Trophoblast cell (in vitro differentiated cells and primary cell): Measurements from ENCODE around the gene RUSF1.

ENCODE experiments used
- DNase-seq, 2 donors: peaks; one replicate each; pipeline ENCODE4 v3.0.0-alpha.2; 2016
- H2AFZ ChIP-seq: 2 replicates; pipeline ENCODE4 v1.6.1; 2013; ENCODE audit warnings: low read length, moderate library complexity, mild to moderate bottlenecking; ENCODE audit not compliant: insufficient read depth, poor library complexity
- H2AK5ac ChIP-seq: 2 replicates; pipeline ENCODE4 v1.6.1; 2013; ENCODE audit warnings: mild to moderate bottlenecking, low read length
- H2BK120ac ChIP-seq: 2 replicates; pipeline ENCODE4 v1.6.1; 2013; ENCODE audit warnings: low read length, mild to moderate bottlenecking, moderate library complexity; ENCODE audit not compliant: insufficient read depth, poor library complexity
- H2BK12ac ChIP-seq: 2 replicates; pipeline ENCODE4 v1.6.1; 2013; ENCODE audit warnings: mild to moderate bottlenecking, low read length, moderate library complexity
- H2BK5ac ChIP-seq: 2 replicates; pipeline ENCODE4 v1.6.1; 2013; ENCODE audit warnings: low read length, low read depth, moderate library complexity, mild to moderate bottlenecking; ENCODE audit not compliant: poor library complexity
- H3K14ac ChIP-seq: 2 replicates; pipeline ENCODE4 v1.6.1; 2013; ENCODE audit warnings: mild to moderate bottlenecking, low read length
- H3K18ac ChIP-seq: 2 replicates; pipeline ENCODE4 v1.6.1; 2013; ENCODE audit warnings: mild to moderate bottlenecking, low read length
- H3K23ac ChIP-seq: 2 replicates; pipeline ENCODE4 v1.6.1; 2013; ENCODE audit warnings: low read length
- H3K27ac ChIP-seq: 2 replicates; pipeline ENCODE4 v1.5.1; 2013; ENCODE audit warnings: low read depth, mild to moderate bottlenecking, inconsistent platforms, low read length, moderate library complexity
- H3K27me3 ChIP-seq: 2 replicates; pipeline ENCODE4 v1.6.1; 2013; ENCODE audit warnings: inconsistent platforms, mild to moderate bottlenecking, low read length, moderate library complexity; ENCODE audit not compliant: insufficient read depth
- H3K36me3 ChIP-seq, 2 experiments: 1 replicate in 1 of 2; 2 replicates in 1 of 2; pipeline ENCODE4 v1.6.1; 2013; ENCODE audit warnings: low read length in 2 of 2, mild to moderate bottlenecking in 2 of 2, moderate library complexity in 1 of 2; ENCODE audit not compliant: insufficient read depth in 2 of 2, control insufficient read depth in 1 of 2
- H3K4ac ChIP-seq: 2 replicates; pipeline ENCODE4 v1.6.1; 2013; ENCODE audit warnings: low read depth, mild to moderate bottlenecking, low read length, moderate library complexity
- H3K4me1 ChIP-seq, 2 experiments: 1 replicate in 1 of 2; 2 replicates in 1 of 2; pipeline ENCODE4 v1.6.1; 2013; ENCODE audit warnings: low read length in 2 of 2, mild to moderate bottlenecking in 2 of 2, moderate library complexity in 1 of 2; ENCODE audit not compliant: insufficient read depth in 2 of 2, control insufficient read depth in 1 of 2
- H3K4me2 ChIP-seq: 2 replicates; pipeline ENCODE4 v1.6.1; 2013; ENCODE audit warnings: inconsistent platforms, mild to moderate bottlenecking, low read length, moderate library complexity
- H3K4me3 ChIP-seq: 2 replicates; pipeline ENCODE4 v1.5.1; 2013; ENCODE audit warnings: mild to moderate bottlenecking, low read depth, low read length, inconsistent platforms
- H3K79me1 ChIP-seq: one replicate; pipeline ENCODE4 v1.6.1; 2013; ENCODE audit warnings: low read length
- H3K79me2 ChIP-seq: 2 replicates; pipeline ENCODE4 v1.6.1; 2013; ENCODE audit warnings: low read length, mild to moderate bottlenecking; ENCODE audit not compliant: control insufficient read depth, insufficient read depth, poor library complexity
- H3K9ac ChIP-seq: 2 replicates; pipeline ENCODE4 v1.6.1; 2013; ENCODE audit warnings: mild to moderate bottlenecking, low read length
- H3K9me3 ChIP-seq: 2 replicates; pipeline ENCODE4 v1.6.1; 2013; ENCODE audit warnings: low read depth, mild to moderate bottlenecking, control low read depth, inconsistent platforms, low read length; ENCODE audit not compliant: insufficient read depth
- H4K12ac ChIP-seq: 2 replicates; pipeline ENCODE4 v1.6.1; 2013; ENCODE audit warnings: low read depth, mild to moderate bottlenecking, low read length, moderate library complexity
- H4K8ac ChIP-seq: 2 replicates; pipeline ENCODE4 v1.6.1; 2013; ENCODE audit warnings: low read depth, mild to moderate bottlenecking, low read length, moderate library complexity
- H4K91ac ChIP-seq: one replicate; pipeline ENCODE4 v1.6.1; 2013; ENCODE audit warnings: low read depth, mild to moderate bottlenecking, low read length, moderate library complexity
- WGBS: extraction: QIAGEN DNeasy Blood & Tissue Kit; methylation state at CpG from one replicate; pipeline ENCODE4 v1.1.7; 2013; ENCODE audit warnings: missing lambda C conversion rate; ENCODE audit not compliant: insufficient read length, insufficient coverage; ENCODE audit errors: extremely low coverage; 5-methylcytosine and 5-hydroxymethylcytosine counted together

The RUSF1 gene

GRCh38 chr16:31474773-31475738 lies 33.1 kb downstream of the RUSF1 start:
- H3K4ac ChIP-seq, result no peak overlapping the region
- H3K79me2 ChIP-seq, result peaks cover 12% of the 10 kb centered on the region
- peaks cover 17% of the 10 kb centered on the region for H3K79me1 ChIP-seq
- no peak overlapping the region for H4K12ac ChIP-seq
- H3K18ac ChIP-seq, result no peak overlapping the region
- no peak overlapping the region for H3K27ac ChIP-seq
- no peak overlapping the region for H3K9ac ChIP-seq
- no peak overlapping the region for H3K23ac ChIP-seq
- H3K9me3 ChIP-seq, result peaks cover 5% of the 10 kb centered on the region
- H4K91ac ChIP-seq, result no peak overlapping the region
- peaks cover 20 to 22% of the 10 kb centered on the region in 2 experiments for H3K36me3 ChIP-seq
- no peak for DNase-seq
- H4K8ac ChIP-seq, result no peak overlapping the region
- H3K4me1 ChIP-seq, result peaks cover 17 to 20% of the 10 kb centered on the region in 2 experiments
- no peak overlapping the region for H3K4me2 ChIP-seq
- H2BK120ac ChIP-seq, result no peak overlapping the region
- H3K4me3 ChIP-seq, result no peak overlapping the region
- H2AK5ac ChIP-seq, result no peak overlapping the region
- H3K27me3 ChIP-seq, result peaks cover 10% of the 10 kb centered on the region
- no peak overlapping the region for H2AFZ ChIP-seq
- H2BK12ac ChIP-seq, result no peak overlapping the region
- H3K14ac ChIP-seq, result no peak overlapping the region
- WGBS, result no CpG with 5 or more reads among the region's 12 CpGs
- no peak overlapping the region for H2BK5ac ChIP-seq

GRCh38 chr16:31474173-31474714 lies 33.9 kb downstream of the RUSF1 start:
- Histone ChIP-seq H3K9ac (no peak overlapping the region), H2AK5ac (no peak overlapping the region), H3K18ac (no peak overlapping the region), H3K4me3 (peak overlapping the region; percentile 1), H3K4me2 (no peak overlapping the region), H3K4me1 (peaks cover 17 to 20% of the 10 kb centered on the region in 2 experiments), H3K9me3 (peaks cover 5% of the 10 kb centered on the region), H2BK5ac (no peak overlapping the region), H3K27me3 (peaks cover 10% of the 10 kb centered on the region), H2BK120ac (no peak overlapping the region), H3K4ac (no peak overlapping the region), H3K27ac (no peak overlapping the region), H3K23ac (no peak overlapping the region), H4K91ac (no peak overlapping the region), H3K79me1 (peaks cover 17% of the 10 kb centered on the region), H4K12ac (no peak overlapping the region), H2BK12ac (no peak overlapping the region), H3K79me2 (peaks cover 12% of the 10 kb centered on the region), H3K14ac (no peak overlapping the region), H4K8ac (no peak overlapping the region), H3K36me3 (peaks cover 20 to 22% of the 10 kb centered on the region in 2 experiments), H2AFZ (no peak overlapping the region)
- peak; percentile 32 to 44 for DNase-seq
- WGBS, result no CpG with 5 or more reads among the region's 12 CpGs

GRCh38 chr16:31473264-31473984 lies 34.8 kb downstream of the RUSF1 start:
- Histone ChIP-seq H3K9ac (no peak overlapping the region), H2AFZ (no peak overlapping the region), H2AK5ac (no peak overlapping the region), H3K4me3 (no peak overlapping the region), H2BK5ac (no peak overlapping the region), H3K4me2 (no peak overlapping the region), H3K79me2 (peaks cover 12% of the 10 kb centered on the region), H3K9me3 (peaks cover 5% of the 10 kb centered on the region), H3K36me3 (peaks cover 20 to 22% of the 10 kb centered on the region in 2 experiments), H4K91ac (no peak overlapping the region), H2BK12ac (no peak overlapping the region), H3K4me1 (peaks cover 17 to 20% of the 10 kb centered on the region in 2 experiments), H3K23ac (no peak overlapping the region), H4K12ac (no peak overlapping the region), H3K14ac (no peak overlapping the region), H3K79me1 (peaks cover 17% of the 10 kb centered on the region), H3K27ac (no peak overlapping the region), H2BK120ac (no peak overlapping the region), H3K27me3 (peaks cover 10% of the 10 kb centered on the region), H3K4ac (no peak overlapping the region), H4K8ac (no peak overlapping the region), H3K18ac (no peak overlapping the region)
- no CpG with 5 or more reads among the region's 17 CpGs for WGBS
- no peak for DNase-seq

- Histone ChIP-seq H3K23ac (no peak overlapping the region), H3K27me3 (peaks cover 10% of the 10 kb centered on the region), H2BK5ac (no peak overlapping the region), H3K36me3 (peaks cover 19% of the 10 kb centered on the region in 2 experiments), H3K18ac (peak overlapping the region; percentile 66), H2AK5ac (peak overlapping the region; percentile 9), H3K79me1 (peaks cover 17% of the 10 kb centered on the region), H3K9me3 (peaks cover 5% of the 10 kb centered on the region), H2BK12ac (no peak overlapping the region), H3K79me2 (peaks cover 12% of the 10 kb centered on the region), H3K4ac (no peak overlapping the region), H3K9ac (no peak overlapping the region), H4K91ac (peak overlapping the region; percentile 82), H3K14ac (peak overlapping the region; percentile 61), H4K8ac (peak overlapping the region; percentile 87), H3K4me1 (peaks cover 17 to 19% of the 10 kb centered on the region in 2 experiments), H3K27ac (no peak overlapping the region), H2AFZ (peak overlapping the region; percentile 68), H4K12ac (peak overlapping the region; percentile 28), H3K4me3 (peak overlapping the region; percentile 75), H2BK120ac (peak overlapping the region; percentile 48), H3K4me2 (peak overlapping the region; percentile 59)
- WGBS, result no CpG with 5 or more reads among the region's 20 CpGs
- DNase-seq, result peak; percentile 33 to 38
These were observed 35.4 kb downstream of the RUSF1 start for GRCh38 chr16:31472709-31473203.
